Activated T-cell treated with anti-CD3 and anti-CD28 coated beads for 48 hours (primary cell): ENCODE data around the gene MAP7D1.
A peak's percentile ranks its signal among the peaks of the same experiment; 100 is the strongest.
"Not testable (repeated sequence)": the region's sequence is repeated elsewhere in the genome, so short reads cannot be mapped to it uniquely, and the experiment has no call there.

Source experiments
- DNase-seq: peaks from one replicate; pipeline ENCODE4 v3.0.0-alpha.2; 2020; ENCODE audit warnings: low read depth

MAP7D1 gene

DNA sequence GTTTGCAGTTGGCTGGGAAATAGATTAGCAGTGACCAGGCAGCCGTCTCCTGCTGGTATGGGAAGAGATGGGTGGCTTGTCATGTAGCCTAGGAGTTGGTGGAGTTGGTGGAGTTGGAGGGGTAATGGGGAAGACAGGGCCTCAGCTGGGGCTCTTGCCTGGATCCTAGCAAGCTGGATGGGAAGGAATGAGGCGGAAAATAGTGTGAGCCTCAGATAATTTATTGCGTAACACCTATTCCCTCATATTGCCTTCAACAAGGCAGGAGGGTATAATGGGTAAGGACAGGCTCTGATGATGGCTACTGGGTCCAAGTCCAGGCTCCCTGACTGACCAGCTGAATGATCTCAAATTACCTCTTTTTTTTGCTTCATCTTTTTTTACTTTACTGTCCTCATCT is 12.6 kb downstream of the MAP7D1 start:
- no peak for DNase-seq

DNA sequence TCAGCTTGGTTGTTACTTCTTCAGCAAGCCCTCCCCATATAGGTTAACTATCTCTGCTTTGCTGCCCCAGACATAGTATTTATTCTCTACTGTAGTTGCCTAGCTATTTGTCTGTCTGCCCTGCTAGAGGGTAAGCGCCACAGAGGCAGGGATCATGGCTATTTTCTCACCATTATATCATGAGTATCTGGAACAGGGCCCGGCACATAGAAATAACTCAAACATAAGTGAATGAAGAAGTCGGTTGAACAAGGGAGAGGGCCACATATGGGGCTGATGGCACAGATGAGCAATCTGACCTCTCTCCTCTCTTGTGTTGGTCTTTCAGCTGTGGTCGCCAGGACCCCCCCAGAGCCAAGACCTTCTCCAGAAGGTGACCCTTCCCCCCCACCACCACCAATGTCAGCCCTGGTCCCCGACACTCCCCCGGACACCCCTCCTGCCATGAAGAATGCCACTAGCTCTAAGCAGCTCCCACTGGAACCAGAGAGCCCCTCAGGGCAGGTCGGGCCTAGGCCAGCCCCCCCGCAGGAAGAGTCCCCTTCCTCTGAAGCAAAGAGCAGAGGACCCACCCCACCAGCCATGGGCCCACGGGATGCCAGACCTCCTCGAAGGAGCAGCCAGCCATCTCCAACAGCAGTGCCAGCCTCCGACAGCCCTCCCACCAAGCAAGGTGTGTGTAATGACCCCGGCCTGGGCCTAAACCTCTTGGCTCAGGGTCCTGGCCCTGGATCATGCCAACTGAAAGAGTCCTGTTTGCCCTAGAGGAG is 14.9 kb downstream of the MAP7D1 start:
- no peak for DNase-seq

DNA sequence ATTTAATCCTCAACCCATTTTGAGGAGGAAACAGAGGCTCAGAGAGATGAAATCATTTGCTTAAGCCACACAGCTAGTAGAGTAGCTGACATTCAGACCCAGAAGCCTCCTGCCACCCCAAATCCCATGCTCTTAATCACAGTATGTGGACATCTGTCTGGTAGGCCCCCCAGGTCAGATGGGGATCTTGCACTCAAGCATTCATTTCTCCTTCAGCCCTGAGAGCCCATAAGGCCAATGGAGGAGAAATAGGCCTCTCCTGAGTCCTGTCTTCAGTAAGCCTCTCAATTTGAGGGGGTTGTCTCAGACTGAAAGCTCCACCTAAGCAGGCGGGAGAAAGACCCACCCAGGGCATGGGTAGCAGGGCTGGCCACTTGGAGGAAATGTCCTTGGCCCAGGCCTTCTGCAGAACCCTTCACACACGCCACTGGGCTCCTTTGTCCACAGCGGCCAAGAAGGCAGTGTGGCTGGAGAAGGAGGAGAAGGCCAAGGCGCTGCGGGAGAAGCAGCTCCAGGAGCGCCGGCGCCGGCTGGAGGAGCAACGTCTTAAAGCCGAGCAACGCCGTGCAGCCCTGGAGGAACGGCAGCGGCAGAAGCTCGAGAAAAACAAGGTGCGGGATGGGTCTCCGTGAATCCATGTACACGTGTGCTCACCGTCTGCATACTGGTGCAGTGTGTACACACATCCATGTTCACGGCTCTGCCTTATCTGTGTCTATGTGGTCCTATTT is 16.2 kb downstream of the MAP7D1 start:
- no peak for DNase-seq

DNA sequence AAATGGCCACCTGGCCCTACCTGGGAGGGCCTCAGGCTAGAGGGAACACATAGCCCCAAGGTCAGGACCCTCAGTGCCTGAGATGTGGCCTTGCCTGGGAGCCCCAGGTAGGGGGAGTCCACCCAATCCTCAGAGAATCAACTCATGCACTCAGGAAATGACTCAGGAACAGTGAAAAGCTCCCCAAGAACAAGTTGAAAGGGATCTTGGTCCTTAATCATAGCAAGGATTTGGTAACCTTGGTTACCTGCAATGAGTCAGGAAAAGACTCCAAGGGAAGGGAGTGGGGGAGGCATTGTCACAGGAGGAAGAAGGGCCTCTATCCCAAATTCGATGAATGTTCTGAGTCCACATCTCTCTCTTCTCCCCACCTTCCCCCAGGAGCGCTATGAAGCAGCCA is 17.0 kb downstream of the MAP7D1 start:
- no peak for DNase-seq

DNA sequence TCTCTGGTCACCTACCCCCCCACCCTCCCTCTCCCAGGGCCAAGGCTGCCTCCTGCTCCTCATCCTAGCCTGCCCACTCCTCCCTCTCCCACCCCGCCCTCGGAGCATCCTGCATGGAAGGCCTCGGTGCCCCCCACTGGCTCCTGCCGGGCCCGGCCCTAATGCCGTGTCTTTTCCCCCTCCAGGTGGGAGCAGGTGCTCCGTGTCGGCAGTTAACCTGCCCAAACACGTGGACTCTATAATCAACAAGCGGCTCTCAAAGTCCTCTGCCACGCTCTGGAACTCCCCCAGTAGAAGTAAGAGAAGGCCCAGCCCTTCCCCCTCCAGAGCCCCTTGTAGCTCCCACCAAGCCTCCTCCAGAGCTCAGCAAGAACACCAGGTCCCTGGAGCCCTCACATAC is 18.8 kb downstream of the MAP7D1 start:
- no peak for DNase-seq

DNA sequence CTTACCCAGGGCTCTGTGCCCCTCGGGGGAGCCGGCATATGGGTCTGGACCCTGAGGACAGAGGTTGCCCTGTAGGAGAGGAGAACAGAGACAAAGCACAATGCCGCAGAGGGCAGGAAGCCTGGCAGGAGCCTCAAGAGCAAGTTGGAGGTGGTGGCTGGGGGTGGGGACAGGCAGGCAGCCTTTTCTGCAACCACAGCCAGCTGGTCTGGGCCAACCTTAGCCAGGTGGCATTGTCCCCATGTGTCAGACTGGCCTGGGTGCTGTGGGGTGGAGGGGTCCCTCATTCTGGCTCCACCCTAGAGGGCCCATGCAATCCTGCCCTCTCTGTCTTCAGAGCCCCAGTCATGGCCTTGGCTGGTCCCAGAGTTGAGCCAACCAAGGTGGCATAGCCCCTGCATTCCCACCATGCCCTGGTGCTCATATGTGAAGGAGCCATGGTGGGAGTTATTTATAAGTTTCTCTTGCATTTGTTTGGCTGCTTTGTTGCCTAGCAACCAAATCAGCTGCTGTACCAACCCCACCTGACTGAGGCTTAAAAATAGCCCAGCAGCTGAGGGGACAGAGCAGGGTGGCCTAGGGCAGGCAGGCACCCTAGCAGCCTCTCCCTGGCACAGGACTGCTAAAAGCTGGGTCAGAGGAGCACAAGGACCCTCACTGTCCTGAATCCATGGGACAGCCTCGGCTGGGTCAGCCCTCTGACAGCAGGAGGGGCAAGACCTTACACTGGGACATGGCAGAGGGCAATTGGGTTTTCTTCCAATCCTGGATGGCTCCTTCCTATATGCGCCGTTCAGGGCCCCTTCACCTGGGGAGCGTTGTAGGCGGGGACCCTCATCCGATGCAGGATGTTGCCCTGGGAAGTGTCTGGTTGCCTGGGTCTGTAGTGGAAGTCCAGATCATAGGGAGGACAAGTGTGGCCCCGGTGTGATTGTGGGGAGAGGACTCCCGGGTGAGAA is 19.5 kb downstream of the MAP7D1 start:
- DNase-seq: no peak

DNA sequence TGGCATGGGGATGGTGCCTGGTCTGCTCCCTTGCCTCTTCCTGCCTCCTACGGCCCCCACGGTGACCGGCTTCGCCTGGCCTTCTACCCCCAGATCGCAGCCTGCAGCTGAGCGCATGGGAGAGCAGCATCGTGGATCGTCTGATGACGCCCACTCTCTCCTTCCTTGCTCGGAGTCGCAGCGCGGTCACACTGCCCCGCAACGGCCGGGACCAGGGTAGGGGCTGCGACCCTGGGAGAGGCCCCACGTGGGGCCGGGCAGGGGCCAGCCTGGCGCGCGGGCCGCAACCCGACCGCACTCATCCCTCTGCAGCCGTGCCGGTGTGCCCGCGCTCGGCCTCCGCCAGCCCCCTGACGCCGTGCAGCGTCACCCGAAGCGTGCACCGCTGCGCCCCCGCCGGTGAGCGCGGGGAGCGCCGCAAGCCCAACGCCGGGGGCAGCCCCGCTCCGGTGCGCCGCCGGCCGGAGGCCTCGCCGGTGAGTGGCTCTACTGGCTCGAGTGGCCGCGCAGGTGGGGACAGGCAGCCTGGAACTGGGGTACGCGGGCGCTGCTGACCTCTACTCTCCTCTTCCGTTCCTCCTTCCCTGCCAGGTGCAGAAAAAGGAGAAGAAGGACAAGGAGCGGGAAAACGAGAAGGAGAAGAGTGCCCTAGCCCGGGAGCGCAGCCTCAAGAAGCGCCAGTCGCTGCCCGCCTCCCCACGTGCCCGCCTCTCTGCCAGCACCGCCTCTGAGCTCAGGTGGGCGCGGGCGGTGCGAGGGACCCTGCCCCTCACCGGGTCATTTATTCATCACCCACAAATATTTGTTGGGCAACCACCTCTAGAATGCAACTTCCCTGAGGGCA is 20.4 kb downstream of the MAP7D1 start:
- no peak for DNase-seq

DNA sequence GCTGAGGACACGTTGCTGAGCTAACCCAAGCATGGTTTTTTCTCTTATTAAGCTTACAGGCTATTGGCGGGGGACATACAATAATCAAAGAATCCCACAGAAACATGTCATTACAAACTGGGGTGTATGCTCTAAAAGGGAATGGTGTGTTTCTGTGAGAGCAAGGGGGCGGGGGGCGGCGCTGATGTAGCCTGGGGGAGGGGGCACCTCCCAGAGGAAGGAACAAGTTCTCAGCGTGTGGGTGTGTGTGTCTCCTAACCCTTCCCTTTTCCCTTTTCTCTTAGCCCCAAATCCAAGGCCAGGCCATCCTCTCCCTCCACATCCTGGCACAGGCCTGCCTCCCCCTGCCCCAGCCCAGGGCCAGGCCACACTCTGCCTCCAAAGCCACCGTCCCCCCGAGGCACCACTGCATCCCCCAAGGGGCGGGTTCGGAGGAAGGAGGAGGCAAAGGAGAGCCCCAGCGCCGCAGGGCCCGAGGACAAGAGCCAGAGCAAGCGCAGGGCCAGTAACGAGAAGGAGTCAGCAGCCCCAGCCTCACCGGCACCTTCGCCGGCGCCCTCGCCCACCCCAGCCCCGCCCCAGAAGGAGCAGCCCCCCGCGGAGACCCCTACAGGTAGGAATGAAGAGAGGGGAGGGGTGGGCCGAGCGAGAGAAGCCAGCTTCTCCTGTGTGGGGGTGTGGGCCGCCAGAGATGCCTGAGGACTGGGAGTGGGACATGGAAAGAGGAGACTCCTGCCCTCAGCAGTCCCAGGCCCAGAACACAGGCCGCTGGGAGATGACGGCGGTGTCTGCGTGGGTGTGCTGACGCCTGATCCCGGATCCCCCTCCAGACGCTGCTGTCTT is 21.9 kb downstream of the MAP7D1 start:
- no peak for DNase-seq

DNA sequence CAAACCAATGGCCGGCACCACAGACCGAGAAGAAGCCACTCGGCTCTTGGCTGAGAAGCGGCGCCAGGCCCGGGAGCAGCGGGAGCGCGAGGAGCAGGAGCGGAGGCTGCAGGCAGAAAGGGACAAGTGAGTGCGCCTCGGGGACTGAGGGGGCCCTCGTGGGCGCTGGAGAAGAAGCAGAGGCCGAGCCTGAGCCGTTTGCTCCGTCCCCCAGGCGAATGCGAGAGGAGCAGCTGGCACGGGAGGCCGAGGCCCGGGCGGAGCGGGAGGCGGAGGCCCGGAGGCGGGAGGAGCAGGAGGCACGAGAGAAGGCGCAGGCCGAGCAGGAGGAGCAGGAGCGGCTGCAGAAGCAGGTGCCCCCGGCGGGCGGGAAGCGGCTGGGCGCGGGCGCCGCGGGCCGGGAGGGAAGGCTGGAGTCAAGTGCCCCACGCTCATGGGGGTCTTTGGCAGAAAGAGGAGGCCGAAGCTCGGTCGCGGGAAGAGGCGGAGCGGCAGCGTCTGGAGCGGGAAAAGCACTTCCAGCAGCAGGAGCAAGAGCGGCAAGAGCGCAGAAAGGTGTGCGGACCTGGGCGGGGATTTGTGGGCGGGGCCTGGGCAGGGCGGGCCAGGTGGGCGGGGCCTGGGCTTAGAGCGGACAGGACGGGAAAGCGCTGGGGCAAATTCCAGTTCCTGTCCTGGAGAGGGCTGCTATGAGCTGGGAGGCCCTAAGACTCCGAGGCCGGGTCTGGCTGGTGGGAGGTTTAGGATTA is 22.7 kb downstream of the MAP7D1 start:
- no peak for DNase-seq

DNA sequence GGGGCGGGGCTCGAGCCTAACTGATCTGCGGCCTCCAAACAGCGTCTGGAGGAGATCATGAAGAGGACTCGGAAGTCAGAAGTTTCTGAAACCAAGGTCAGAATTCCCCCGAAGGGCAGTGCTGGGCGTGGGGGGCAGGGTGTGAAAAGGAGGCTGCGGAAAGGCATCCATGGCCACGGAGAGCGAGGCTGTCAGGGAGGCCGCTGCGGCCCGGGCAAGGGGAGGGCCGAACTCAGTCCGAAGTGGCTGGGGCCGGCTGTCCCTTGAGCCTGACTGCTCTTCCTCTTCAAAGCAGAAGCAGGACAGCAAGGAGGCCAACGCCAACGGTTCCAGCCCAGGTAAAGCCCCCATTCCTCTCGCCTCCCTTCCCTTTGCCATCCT is 23.2 kb downstream of the MAP7D1 start:
- no peak for DNase-seq

DNA sequence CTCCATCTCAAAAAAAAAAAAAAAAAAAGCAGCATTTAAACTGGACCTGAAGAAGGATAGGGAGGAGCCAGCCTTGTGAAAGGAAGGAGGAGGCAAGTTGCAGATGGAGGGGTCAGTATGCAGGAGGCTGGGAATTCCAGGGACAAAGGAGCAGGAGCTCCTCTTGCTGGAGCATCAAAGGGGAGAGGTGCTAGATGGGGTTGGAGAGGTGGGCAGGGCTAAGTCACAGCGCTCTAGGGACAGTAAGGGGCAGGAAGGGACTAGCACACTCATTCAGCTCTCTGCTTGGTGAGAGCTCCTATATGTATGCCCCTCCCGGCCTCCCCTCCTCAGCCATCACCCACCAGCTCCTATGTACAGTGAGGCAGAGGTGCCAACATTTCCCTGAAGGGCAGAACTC is 26.8 kb downstream of the MAP7D1 start:
- no peak for DNase-seq

DNA sequence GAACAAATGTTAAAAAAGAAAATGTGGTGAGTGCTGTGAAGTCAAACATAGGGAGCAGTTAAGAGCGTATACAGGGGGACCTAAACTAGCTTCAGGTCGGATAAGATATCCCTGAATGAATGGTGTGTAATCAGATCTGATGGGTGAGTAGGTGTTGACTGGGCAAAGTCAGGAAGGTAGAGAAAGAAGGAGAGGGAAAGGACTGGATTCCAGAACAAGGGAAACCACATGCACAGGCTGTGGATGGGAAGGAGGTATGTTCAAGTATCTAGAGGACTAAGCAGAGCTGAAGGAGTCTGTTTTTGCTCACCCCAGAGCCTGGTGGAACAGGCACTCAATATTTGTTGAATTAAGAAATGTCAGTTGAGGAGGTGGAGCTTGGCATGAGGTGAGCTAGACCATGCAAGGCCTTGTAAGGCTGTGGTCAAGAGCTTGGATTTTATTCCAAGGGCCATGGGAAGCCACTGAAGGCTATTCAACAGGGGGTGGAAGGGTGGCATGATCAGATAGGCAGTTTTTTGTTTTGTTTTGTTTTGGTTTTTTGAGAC is 27.4 kb downstream of the MAP7D1 start:
- DNase-seq: no peak

DNA sequence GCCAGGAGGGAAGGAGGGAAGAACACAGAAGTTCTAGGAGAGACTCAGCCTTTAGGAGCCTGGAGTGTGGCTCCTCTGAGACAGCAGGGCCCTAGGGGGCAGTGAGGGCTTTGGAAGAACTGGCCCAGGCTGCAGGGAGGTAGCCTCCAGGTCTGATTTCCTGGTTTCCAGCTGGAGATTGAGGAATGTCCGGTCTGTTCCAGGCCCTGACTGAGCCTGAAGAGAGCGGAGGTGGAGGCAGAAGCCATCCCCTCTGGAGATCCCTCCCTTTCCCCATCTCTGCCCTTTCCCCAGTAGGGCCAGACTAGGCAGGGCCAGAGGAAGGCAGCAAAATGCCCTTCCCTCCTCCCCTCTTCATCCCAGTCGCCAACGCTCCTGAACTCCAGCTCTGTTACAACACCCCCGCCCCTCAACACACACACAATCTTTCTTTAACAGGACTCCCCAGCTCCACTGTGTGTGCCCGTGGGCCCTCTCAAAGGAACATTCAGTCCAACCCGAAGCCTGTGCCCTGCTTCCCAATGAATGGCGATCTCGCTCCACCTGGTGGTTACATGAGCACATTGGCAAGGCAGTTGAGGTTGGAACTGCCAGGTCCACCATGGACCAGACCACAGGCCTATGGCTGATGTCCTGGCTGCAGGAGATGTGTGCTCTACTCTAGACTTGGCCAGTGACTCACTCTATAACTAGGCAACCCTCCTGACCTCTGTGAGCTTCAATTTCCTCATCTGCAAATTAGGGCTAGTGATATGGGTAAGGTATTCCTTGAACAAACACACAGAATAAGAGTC is 32.0 kb downstream of the MAP7D1 start:
- peak; percentile 67 for DNase-seq

DNA sequence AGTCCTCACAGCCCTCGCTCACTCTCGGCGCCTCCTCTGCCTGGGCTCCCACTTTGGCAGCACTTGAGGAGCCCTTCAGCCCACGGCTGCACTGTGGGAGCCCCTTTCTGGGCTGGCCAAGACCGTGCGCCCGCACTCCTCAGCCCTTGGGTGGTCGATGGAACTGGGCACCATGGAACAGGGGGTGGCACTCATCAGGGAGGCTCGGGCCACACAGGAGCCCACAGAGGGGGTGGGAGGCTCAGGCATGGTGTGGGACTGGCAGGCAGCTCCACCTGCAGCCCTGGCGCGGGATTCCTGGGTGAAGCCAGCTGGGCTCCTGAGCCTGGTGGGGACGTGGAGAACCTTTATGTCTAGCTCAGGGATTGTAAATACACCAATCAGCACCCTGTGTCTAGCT is 40.8 kb downstream of the MAP7D1 start:
- DNase-seq: not testable (repeated sequence)

DNA sequence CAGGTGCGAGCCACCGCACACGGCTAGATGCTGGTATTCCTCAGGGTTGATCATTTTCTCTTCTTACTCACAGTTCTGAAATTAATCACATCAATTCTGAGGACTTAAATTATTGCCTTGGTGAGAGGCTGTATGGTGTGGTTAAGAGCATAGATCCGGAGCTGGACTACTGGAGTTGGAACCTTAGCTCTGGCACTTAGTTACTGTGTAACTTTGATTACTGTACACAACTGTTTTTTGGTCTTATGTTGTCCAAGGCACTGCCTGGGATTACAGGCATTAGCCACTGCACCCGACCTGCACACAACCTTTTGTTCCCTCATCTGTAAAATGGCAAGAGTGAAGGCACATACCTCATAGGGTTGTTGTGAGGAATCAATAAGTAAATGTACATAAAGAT is 42.7 kb downstream of the MAP7D1 start:
- no peak for DNase-seq

DNA sequence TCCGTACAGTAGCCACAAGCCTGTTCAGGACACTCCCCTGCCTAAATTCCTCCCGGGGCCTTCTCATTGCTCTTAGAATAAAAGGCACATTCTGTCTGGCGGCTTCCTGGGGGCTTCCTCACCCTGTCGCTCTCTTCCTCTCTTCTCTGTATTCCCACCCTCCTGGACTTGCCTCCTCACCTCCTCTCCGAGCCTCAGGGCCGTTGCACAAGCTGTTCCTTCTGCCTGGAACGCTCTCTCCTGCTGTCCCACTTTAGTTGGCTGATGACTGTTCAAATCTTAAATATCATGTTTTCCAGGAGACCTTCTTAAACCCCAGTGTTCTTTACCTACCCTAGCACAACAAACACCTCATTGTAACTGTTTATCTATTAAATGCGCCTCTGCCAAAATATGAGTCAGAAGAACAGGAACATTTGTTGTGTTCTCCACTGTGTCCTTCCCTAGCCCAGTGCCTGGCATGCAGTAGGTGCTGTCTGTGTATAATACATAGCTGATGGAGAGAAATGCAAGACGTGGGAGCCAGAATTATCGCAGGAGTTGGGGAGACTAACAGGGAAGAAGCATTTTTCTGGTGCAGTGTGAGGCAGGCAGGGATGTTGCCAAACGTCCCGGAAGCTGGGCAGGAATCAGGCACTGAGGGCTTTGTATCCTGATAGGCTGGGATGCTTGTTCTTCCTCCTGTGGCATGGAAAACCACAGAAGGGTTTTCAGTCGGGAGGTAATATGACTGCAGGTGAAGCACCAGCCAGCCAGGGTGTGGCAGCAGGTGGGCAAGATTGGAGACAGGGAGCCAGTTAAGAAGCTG is 44.2 kb downstream of the MAP7D1 start:
- DNase-seq: no peak

DNA sequence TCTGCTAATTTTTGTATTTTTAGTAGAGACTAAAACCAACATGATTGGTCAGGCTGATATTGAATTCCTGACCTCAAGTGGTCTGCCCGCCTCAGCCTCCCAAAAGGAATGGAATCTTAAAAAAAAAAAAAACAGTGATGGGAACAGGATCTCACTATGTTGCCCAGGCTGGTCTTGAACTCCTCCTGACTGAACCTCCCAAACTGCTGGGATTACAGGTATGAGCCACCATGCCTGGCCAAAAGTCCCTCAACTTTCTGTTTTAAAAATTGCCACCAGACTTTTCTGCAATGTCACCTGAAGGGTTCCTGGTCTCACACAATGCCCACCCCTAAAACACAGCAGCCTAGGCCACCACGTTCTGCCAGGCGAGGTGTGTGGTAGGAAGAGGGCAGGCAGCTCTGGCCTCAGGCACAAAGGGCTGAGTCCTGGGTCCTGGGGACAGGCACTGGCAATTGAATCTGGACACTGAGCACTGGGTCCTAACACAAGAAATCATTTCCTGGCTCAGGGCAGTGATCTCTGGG is 47.1 kb downstream of the MAP7D1 start:
- no peak for DNase-seq
